Trophoblast cell (in vitro differentiated cells and primary cell): ENCODE measurements around the gene CHAMP1.

Experiments used
- DNase-seq, 2 donors: peaks; one replicate each; pipeline ENCODE4 v3.0.0-alpha.2; 2016
- H2AFZ ChIP-seq: 2 replicates; pipeline ENCODE4 v1.6.1; 2013; ENCODE audit warnings: low read length, moderate library complexity, mild to moderate bottlenecking; ENCODE audit not compliant: insufficient read depth, poor library complexity
- H2AK5ac ChIP-seq: 2 replicates; pipeline ENCODE4 v1.6.1; 2013; ENCODE audit warnings: mild to moderate bottlenecking, low read length
- H2BK120ac ChIP-seq: 2 replicates; pipeline ENCODE4 v1.6.1; 2013; ENCODE audit warnings: low read length, mild to moderate bottlenecking, moderate library complexity; ENCODE audit not compliant: insufficient read depth, poor library complexity
- H2BK12ac ChIP-seq: 2 replicates; pipeline ENCODE4 v1.6.1; 2013; ENCODE audit warnings: mild to moderate bottlenecking, low read length, moderate library complexity
- H2BK5ac ChIP-seq: 2 replicates; pipeline ENCODE4 v1.6.1; 2013; ENCODE audit warnings: low read length, low read depth, moderate library complexity, mild to moderate bottlenecking; ENCODE audit not compliant: poor library complexity
- H3K14ac ChIP-seq: 2 replicates; pipeline ENCODE4 v1.6.1; 2013; ENCODE audit warnings: mild to moderate bottlenecking, low read length
- H3K18ac ChIP-seq: 2 replicates; pipeline ENCODE4 v1.6.1; 2013; ENCODE audit warnings: mild to moderate bottlenecking, low read length
- H3K23ac ChIP-seq: 2 replicates; pipeline ENCODE4 v1.6.1; 2013; ENCODE audit warnings: low read length
- H3K27ac ChIP-seq: 2 replicates; pipeline ENCODE4 v1.5.1; 2013; ENCODE audit warnings: low read depth, mild to moderate bottlenecking, inconsistent platforms, low read length, moderate library complexity
- H3K27me3 ChIP-seq: 2 replicates; pipeline ENCODE4 v1.6.1; 2013; ENCODE audit warnings: inconsistent platforms, mild to moderate bottlenecking, low read length, moderate library complexity; ENCODE audit not compliant: insufficient read depth
- H3K36me3 ChIP-seq, 2 experiments: 1 replicate in 1 of 2; 2 replicates in 1 of 2; pipeline ENCODE4 v1.6.1; 2013; ENCODE audit warnings: low read length in 2 of 2, mild to moderate bottlenecking in 2 of 2, moderate library complexity in 1 of 2; ENCODE audit not compliant: insufficient read depth in 2 of 2, control insufficient read depth in 1 of 2
- H3K4ac ChIP-seq: 2 replicates; pipeline ENCODE4 v1.6.1; 2013; ENCODE audit warnings: low read depth, mild to moderate bottlenecking, low read length, moderate library complexity
- H3K4me1 ChIP-seq, 2 experiments: 1 replicate in 1 of 2; 2 replicates in 1 of 2; pipeline ENCODE4 v1.6.1; 2013; ENCODE audit warnings: low read length in 2 of 2, mild to moderate bottlenecking in 2 of 2, moderate library complexity in 1 of 2; ENCODE audit not compliant: insufficient read depth in 2 of 2, control insufficient read depth in 1 of 2
- H3K4me2 ChIP-seq: 2 replicates; pipeline ENCODE4 v1.6.1; 2013; ENCODE audit warnings: inconsistent platforms, mild to moderate bottlenecking, low read length, moderate library complexity
- H3K4me3 ChIP-seq: 2 replicates; pipeline ENCODE4 v1.5.1; 2013; ENCODE audit warnings: mild to moderate bottlenecking, low read depth, low read length, inconsistent platforms
- H3K79me1 ChIP-seq: one replicate; pipeline ENCODE4 v1.6.1; 2013; ENCODE audit warnings: low read length
- H3K79me2 ChIP-seq: 2 replicates; pipeline ENCODE4 v1.6.1; 2013; ENCODE audit warnings: low read length, mild to moderate bottlenecking; ENCODE audit not compliant: control insufficient read depth, insufficient read depth, poor library complexity
- H3K9ac ChIP-seq: 2 replicates; pipeline ENCODE4 v1.6.1; 2013; ENCODE audit warnings: mild to moderate bottlenecking, low read length
- H3K9me3 ChIP-seq: 2 replicates; pipeline ENCODE4 v1.6.1; 2013; ENCODE audit warnings: low read depth, mild to moderate bottlenecking, control low read depth, inconsistent platforms, low read length; ENCODE audit not compliant: insufficient read depth
- H4K12ac ChIP-seq: 2 replicates; pipeline ENCODE4 v1.6.1; 2013; ENCODE audit warnings: low read depth, mild to moderate bottlenecking, low read length, moderate library complexity
- H4K8ac ChIP-seq: 2 replicates; pipeline ENCODE4 v1.6.1; 2013; ENCODE audit warnings: low read depth, mild to moderate bottlenecking, low read length, moderate library complexity
- H4K91ac ChIP-seq: one replicate; pipeline ENCODE4 v1.6.1; 2013; ENCODE audit warnings: low read depth, mild to moderate bottlenecking, low read length, moderate library complexity
- WGBS: extraction: QIAGEN DNeasy Blood & Tissue Kit; methylation state at CpG from one replicate; pipeline ENCODE4 v1.1.7; 2013; ENCODE audit warnings: missing lambda C conversion rate; ENCODE audit not compliant: insufficient read length, insufficient coverage; ENCODE audit errors: extremely low coverage; 5-methylcytosine and 5-hydroxymethylcytosine counted together

The CHAMP1 gene

GRCh38 chr13:114321256-114321655 is 7.0 kb downstream of the CHAMP1 start:
- peak; percentile 72 to 78 for DNase-seq
- no peak overlapping the region for H3K27ac ChIP-seq

GRCh38 chr13:114323349-114323748 is 9.0 kb downstream of the CHAMP1 start:
- Histone ChIP-seq H4K8ac (no peak overlapping the region), H3K4me3 (no peak overlapping the region), H3K14ac (no peak overlapping the region), H3K36me3 (peaks cover 14 to 29% of the 10 kb centered on the region in 2 experiments), H3K4ac (no peak overlapping the region), H3K27ac (no peak overlapping the region), H3K9ac (no peak overlapping the region), H2BK12ac (no peak overlapping the region), H3K27me3 (no peaks in the 10 kb centered on the region), H3K23ac (no peak overlapping the region), H2AFZ (no peak overlapping the region), H2BK120ac (no peak overlapping the region), H3K18ac (no peak overlapping the region), H2AK5ac (no peak overlapping the region), H4K12ac (no peak overlapping the region), H4K91ac (no peak overlapping the region), H3K79me2 (no peaks in the 10 kb centered on the region), H3K79me1 (no peaks in the 10 kb centered on the region), H3K4me1 (peaks cover 0 to 3% of the 10 kb centered on the region in 2 experiments), H3K4me2 (no peak overlapping the region), H3K9me3 (no peaks in the 10 kb centered on the region), H2BK5ac (no peak overlapping the region)
- no CpG with 5 or more reads among the region's 2 CpGs for WGBS
- DNase-seq: no peak

More at GRCh38 chr13:114321256-114321655, 7.0 kb downstream of the CHAMP1 start:
- Histone ChIP-seq H3K4me3 (no peak overlapping the region), H2BK5ac (no peak overlapping the region), H2AFZ (no peak overlapping the region), H4K8ac (no peak overlapping the region), H3K9me3 (no peaks in the 10 kb centered on the region), H3K9ac (no peak overlapping the region), H3K14ac (no peak overlapping the region), H4K91ac (no peak overlapping the region), H3K4ac (no peak overlapping the region), H3K79me2 (peaks cover 3% of the 10 kb centered on the region), H3K79me1 (no peaks in the 10 kb centered on the region), H4K12ac (no peak overlapping the region), H3K23ac (no peak overlapping the region), H3K4me1 (peaks cover 0 to 3% of the 10 kb centered on the region in 2 experiments), H3K36me3 (peaks cover 14 to 27% of the 10 kb centered on the region in 2 experiments), H2BK120ac (no peak overlapping the region), H2AK5ac (no peak overlapping the region), H3K27me3 (no peaks in the 10 kb centered on the region), H2BK12ac (no peak overlapping the region), H3K4me2 (no peak overlapping the region), H3K18ac (no peak overlapping the region)
- WGBS: no CpG with 5 or more reads among the region's 3 CpGs

GRCh38 chr13:114324334-114324733 is 10.0 kb downstream of the CHAMP1 start:
- no peak overlapping the region for H3K27ac ChIP-seq
- no peak overlapping the region for H3K4me3 ChIP-seq
- H3K9me3 ChIP-seq: no peaks in the 10 kb centered on the region
- no peak overlapping the region for H4K12ac ChIP-seq
- no peak overlapping the region for H2BK5ac ChIP-seq
- H3K23ac ChIP-seq: no peak overlapping the region
- H4K91ac ChIP-seq: no peak overlapping the region
- WGBS: no CpG with 5 or more reads among the region's 4 CpGs
- H3K4me1 ChIP-seq: peaks cover 0 to 3% of the 10 kb centered on the region in 2 experiments
- no peak overlapping the region for H3K14ac ChIP-seq
- no peak overlapping the region for H2AFZ ChIP-seq
- no peak overlapping the region for H3K4me2 ChIP-seq
- H3K79me1 ChIP-seq: no peaks in the 10 kb centered on the region
- no peaks in the 10 kb centered on the region for H3K27me3 ChIP-seq
- H2BK120ac ChIP-seq: no peak overlapping the region
- no peak for DNase-seq
- no peak overlapping the region for H3K18ac ChIP-seq
- peaks cover 14 to 27% of the 10 kb centered on the region in 2 experiments for H3K36me3 ChIP-seq
- no peak overlapping the region for H2AK5ac ChIP-seq
- H4K8ac ChIP-seq: no peak overlapping the region
- H3K79me2 ChIP-seq: no peaks in the 10 kb centered on the region
- H2BK12ac ChIP-seq: no peak overlapping the region
- no peak overlapping the region for H3K4ac ChIP-seq
- H3K9ac ChIP-seq: no peak overlapping the region

- Histone ChIP-seq H2BK12ac (no peak overlapping the region), H4K8ac (no peak overlapping the region), H3K9me3 (no peaks in the 10 kb centered on the region), H3K27me3 (no peaks in the 10 kb centered on the region), H3K23ac (no peak overlapping the region), H3K4me2 (no peak overlapping the region), H3K4me1 (no peaks in the 10 kb centered on the region), H4K91ac (no peak overlapping the region), H3K27ac (no peak overlapping the region), H3K18ac (no peak overlapping the region), H3K79me1 (no peaks in the 10 kb centered on the region), H2AK5ac (no peak overlapping the region), H2AFZ (no peak overlapping the region), H2BK120ac (no peak overlapping the region), H3K14ac (no peak overlapping the region), H3K4ac (no peak overlapping the region), H3K9ac (no peak overlapping the region), H3K4me3 (no peak overlapping the region), H4K12ac (no peak overlapping the region), H2BK5ac (no peak overlapping the region), H3K36me3 (peaks cover 14 to 27% of the 10 kb centered on the region in 2 experiments), H3K79me2 (no peaks in the 10 kb centered on the region)
- no CpG with 5 or more reads among the region's 3 CpGs for WGBS
- no peak for DNase-seq
Observed at GRCh38 chr13:114325729-114326128, 11.4 kb downstream of the CHAMP1 start.
